ENCODE data around the gene CIROP.

DNA sequence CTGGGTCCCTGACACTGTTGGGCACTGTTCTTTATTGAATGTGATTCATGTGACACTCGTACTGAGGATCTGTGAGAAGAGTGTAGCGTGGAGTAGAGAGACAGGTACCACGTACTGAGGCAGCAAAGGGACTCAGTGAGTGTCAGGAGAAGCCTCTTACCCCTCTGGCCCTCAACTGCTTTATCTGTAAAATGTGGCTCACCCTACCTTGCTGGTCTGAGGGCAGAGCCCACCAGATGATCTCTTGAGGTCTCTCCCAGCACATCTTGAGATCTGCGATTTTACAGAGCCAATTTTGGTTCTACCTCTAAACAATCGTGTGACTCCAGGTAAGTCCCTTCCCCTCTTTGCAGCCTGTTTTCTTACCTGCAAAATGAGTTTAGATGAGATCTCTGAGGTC, 11.1 kb upstream of the CIROP start:
- no peak for TF ChIP-seq POLR2A (IDR thresholded peaks at IDR 0.05; ENCODE audit: low read depth, low read length)
- TF ChIP-seq SPI1 (IDR thresholded peaks at IDR 0.05; ENCODE audit: low read depth, low read length): no peak
